NCI-H526 (cell line): ENCODE measurements around the gene PVALEF.

Experiments used
- DNase-seq, 2 experiments: peaks; one replicate each; lab custom pipeline; 2025; lab: John Stamatoyannopoulos, UW

PVALEF gene

DNA sequence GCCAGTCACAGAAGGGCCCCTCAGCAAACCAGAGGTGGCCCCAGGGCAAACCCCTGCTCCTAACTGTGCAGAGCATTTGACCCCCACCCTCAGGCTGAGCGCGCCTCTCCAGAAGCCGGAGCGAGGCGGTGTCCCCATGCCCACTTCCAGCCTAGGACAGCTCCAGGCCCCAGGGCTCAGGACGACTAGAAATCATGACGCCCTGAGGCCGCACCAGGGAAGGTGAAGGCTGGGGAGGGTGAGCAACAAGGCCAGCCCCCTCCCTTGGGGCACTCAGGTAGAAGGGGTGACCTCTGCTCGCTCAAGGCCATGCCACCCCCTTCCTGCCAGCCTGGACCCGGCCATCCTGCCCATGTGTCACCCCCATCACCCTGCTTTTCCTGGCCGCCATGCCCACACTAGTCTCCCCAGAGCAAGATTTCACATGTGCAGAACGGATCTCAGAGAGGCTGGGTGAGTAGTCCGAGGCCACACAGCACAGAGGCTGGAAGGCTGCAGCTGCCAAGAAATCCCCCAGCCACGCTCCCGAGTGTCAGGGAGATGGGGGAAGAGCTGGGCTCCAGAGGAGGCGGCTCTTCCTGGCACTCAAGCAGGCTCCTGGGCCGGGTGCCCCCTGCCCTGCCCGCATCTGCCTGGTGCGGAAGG, 2.1 kb upstream of the PVALEF start:
- no peak for DNase-seq

GRCh38 chr17:81163703-81164370, 1.5 kb upstream of the PVALEF start:
- no peak for DNase-seq

GRCh38 chr17:81164371-81165245, 699 bp upstream of the PVALEF start:
- DNase-seq, result peak; percentile 39 to 69

DNA sequence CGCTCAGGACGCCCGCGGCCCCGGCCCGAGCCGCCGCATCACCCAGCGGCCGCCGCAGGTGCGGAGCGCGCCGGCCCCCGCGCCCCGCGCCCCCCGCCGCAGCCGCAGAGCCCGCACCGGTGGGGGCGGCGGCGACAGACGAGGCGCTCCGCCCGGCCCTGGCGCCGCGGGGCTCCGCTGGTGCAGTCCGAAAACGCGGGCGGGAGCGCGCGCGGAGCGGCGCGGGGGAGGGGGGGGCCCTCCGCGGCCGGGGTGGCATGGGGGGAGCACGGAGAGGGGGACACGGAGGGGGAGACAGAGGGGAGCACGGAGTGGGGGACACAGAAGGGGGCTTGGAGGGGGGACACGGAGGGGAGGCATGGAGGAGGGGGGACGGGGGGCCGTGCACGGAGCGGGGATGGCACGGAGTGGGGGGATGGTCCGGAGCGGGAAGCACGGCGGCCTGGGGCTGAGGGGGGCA, 756 bp downstream of the PVALEF start, which contains the start of gene AATK:
TSS of gene AATK (minus strand) at position 189 of the 460 bp plus-strand sequence. CDS start 229 bp downstream, outside the sequence.
- peak in 1 of 2 experiments; percentile 78 for DNase-seq

GRCh38 chr17:81167194-81167524, 1.9 kb downstream of the PVALEF start:
- DNase-seq, result no peak

- no peak for DNase-seq
These were observed 2.3 kb downstream of the PVALEF start for GRCh38 chr17:81167638-81168037.

DNA sequence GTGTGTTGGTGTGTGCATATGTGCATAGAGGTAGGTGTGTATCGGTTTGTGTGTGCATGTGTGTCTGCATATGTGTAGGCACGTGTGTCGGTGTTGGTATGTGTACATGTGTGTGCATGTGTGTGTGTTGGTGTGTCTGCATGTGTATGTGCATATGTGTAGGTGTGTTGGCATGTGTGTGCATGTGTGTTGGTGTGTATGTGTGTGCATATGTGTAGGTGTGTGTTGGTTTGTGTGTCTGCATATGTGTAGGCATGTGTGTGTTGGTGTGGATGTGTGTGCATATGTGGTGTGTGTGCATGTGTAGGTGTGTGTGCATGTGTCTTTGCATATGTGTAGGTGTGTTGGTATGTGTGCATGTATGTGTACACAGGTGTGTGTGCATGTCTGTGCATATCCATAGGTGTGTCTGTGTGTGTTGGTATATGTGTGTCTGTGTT, 4.6 kb downstream of the PVALEF start:
- DNase-seq, result no peak

DNA sequence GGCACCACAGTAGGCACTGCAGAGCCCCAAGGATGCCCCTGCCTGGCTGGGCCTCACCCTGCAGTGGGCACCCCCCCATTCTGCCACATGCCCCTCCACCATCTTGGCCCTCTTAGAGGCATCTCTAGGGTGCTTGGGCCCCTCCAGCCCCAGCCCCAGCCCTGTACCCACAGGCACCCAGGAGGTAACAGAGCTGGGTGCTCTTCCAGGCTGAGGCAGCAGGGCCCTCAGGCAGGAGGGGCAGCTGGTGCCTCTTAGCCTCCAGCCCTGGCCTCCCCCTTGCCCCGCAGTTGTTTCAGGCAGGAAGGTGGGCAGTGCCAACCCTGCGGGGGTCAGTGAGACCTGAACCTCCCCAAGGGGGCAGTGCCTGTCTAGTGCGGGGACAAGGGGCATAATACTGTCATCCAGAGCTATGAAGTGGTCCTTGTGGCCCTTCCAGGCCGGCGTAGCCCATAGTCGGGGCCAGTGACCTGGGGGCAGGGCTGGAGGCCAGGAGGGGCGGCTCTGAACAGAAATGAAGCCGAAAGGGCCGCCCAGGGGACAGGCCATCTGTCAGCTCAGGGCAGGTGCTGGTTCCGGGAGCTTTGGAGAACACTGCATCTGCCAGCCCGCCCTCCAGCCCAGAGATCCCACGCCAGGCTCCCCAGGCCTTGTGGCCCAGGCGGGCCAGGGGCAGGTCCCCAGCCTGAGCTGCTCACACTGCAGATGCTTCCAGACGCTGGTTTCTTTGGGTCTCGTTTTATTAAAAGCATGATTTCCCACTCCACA, 5.6 kb downstream of the PVALEF start:
- DNase-seq, result no peak

GRCh38 chr17:81171941-81172340, 6.6 kb downstream of the PVALEF start:
- no peak for DNase-seq

- DNase-seq, result no peak
These were observed 7.9 kb downstream of the PVALEF start for GRCh38 chr17:81173052-81173761.

DNA sequence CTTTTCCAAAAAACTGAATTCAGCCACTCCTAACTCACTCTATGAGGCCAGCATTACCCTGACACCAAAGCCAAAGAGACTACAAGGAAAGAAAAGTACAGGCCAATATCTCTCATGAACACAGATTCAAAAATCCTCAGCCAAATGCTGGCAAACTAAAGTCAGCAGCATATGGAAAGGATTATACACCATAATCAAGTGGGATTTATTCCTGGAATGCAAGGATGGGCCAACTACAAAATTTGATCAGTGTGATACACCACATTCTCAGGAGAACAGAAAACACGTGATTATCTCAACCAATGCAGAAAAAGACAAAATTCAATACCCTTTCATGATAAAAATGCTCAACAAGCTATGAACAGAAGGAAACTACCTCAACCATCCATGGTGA, 8.5 kb downstream of the PVALEF start:
- DNase-seq, result no peak

GRCh38 chr17:81176666-81177065, 11.4 kb downstream of the PVALEF start:
- no peak for DNase-seq

GRCh38 chr17:81178136-81179091, 13.1 kb downstream of the PVALEF start:
- no peak for DNase-seq

- no peak for DNase-seq
These were observed 13.9 kb downstream of the PVALEF start for GRCh38 chr17:81179220-81179619.

DNA sequence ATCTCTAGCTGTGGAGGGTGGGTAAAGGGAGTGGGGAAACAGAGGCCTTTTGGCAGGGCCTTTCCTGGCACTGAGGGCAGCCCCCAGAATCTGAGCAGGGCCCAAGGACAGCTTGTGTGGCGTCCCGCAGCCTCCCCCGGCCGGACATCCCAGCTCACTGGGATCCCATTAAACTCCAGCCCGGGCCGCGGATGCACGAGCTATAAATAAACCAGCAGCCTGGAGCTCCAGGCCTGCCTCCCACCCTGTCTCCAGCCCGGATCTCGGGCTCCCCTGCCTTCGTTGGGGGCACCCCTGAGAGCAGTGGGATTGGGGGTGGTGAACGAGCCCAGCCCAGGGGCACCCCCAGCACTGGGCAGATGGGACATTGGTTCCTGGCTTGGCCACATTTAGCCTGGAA, 14.6 kb downstream of the PVALEF start:
- no peak for DNase-seq

DNA sequence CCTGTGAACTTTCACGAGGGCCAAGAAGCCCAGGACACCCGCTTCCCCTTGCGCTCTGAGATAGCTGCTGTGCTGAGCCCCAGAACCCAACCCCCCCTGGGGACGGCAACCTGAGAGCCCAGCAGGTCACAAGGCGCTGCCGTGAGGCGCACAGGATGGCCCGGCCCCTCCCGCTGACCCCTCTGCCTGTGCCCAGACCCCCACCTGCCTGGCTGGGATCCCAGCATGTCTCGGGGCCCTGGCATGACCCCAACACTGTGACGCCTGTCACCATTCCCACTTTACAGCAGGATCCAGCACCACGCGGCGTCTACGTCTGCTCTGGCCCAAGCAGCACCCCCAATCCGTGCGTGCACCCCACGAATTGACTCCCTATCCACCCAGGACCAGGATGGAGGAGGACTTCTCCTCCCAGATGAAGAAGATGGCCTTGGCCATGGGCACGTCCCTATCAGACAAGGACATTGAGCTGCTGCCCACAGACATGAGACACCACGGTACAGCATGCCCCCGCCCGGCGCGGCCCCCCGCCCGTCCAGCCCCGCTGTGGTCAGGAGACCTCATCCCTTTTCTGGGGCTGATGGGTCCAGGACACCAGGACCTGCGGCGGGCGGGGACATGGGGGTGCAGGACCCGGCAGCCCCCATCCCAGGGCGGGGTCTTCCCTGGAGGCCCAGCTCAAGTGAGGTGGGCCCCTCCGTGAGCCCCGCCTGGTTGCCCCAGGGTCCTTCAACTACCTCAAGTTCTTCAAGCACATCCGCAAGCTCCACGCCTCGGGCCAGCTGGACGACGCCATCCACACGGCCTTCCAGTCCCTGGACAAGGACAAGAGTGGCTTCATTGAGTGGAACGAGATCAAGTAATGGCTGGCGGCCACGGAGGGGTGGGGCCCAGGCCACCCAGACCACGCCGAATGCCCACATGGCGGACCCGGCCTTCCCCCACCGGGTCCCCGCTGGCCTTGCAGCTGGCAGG, 15.8 kb downstream of the PVALEF start:
- DNase-seq, result no peak

DNA sequence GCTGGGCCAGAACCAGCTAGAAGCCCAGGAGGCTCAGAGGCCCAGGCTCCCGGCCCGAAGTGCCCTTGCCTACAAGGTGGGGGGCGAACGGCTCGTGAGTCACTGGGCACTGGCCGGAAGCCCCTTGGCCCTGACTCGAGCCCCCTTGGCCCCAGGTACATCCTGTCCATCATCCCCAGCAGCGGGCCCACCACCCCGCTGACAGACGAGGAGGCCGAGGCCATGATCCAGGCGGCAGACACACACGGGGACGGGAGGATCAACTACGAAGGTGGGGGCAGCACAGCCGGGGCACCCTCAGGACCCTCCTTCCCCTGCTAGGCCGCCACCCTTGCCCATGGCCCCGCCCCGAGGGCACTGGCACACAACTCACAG, 16.5 kb downstream of the PVALEF start:
- no peak for DNase-seq

DNA sequence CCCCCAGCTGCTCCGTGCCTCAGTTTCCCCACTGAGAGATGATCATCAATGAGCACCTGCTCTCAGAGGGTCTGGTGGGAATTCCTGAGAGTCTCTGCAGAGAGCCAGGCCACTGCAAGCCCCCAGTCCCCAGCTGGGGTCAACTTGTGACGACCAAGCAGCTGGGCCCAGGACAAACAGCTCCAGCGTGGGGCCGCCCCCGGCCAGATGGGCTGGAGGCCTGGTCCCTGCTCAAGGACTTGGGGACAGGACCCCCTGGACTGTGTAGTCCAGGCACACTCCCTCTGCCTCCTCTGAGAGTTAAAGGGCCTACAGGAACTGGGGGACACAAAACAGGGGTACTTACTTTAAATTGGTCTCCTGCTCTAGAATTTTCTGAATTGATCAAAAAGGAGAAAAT, 17.3 kb downstream of the PVALEF start:
- no peak for DNase-seq

GRCh38 chr17:81183316-81183715, 18.0 kb downstream of the PVALEF start:
- DNase-seq, result no peak
